Adrenal gland (tissue), 5 donors: Measurements from ENCODE around the gene TMEM213.

Experiments
- POLR2A ChIP-seq, 2 donors: fragments of 450-650 bp; IDR thresholded peaks; one replicate each; pipeline ENCODE4 v1.6.1; 2017; ENCODE audit warnings: antibody characterized with exemption in 2 of 2, mild to moderate bottlenecking in 2 of 2, moderate library complexity in 1 of 2
- TF ChIP-seq, protein P1 (sequence below), 6 experiments: fragments of 450-650 bp in 4 of 6; fragments of 200-600 bp in 2 of 6; sonication (generic) in 1 of 6; IDR thresholded peaks; 1 replicate in 5 of 6; 2 replicates in 1 of 6; pipeline versions ENCODE4 v1.5.1 to v1.8.0; 2016 to 2021; ENCODE audit warnings: antibody characterized with exemption in 6 of 6, mild to moderate bottlenecking in 2 of 6, moderate library complexity in 1 of 6
- donor health status: DM: no; HTN: no; CAD: no.

DNA sequence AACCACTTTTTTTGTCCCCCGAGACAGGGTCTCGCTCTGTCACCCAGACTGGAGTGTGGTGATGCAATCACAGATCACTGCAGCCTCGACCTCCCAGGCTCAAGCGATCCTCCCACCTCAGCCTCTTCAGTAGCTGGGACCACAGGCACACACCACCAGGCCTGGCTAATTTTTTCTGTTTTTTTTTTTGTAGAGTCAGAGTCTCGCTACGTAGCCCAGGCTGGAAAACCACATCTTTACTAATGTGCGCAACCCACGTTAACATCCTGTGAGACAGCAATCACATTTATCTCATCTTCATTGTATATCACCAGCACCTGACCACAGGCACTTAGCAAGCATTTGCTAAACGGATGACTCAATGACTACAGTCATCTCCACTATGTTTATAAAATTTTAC, 78.0 kb downstream of the TMEM213 start:
- TF ChIP-seq, protein P1, sequence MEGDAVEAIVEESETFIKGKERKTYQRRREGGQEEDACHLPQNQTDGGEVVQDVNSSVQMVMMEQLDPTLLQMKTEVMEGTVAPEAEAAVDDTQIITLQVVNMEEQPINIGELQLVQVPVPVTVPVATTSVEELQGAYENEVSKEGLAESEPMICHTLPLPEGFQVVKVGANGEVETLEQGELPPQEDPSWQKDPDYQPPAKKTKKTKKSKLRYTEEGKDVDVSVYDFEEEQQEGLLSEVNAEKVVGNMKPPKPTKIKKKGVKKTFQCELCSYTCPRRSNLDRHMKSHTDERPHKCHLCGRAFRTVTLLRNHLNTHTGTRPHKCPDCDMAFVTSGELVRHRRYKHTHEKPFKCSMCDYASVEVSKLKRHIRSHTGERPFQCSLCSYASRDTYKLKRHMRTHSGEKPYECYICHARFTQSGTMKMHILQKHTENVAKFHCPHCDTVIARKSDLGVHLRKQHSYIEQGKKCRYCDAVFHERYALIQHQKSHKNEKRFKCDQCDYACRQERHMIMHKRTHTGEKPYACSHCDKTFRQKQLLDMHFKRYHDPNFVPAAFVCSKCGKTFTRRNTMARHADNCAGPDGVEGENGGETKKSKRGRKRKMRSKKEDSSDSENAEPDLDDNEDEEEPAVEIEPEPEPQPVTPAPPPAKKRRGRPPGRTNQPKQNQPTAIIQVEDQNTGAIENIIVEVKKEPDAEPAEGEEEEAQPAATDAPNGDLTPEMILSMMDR (IDR thresholded peaks at IDR 0.05) = no peak
- TF ChIP-seq POLR2A (IDR thresholded peaks at IDR 0.05) = no peak
